ENCODE measurements around the gene NACC2. TPM values are rescaled to one million over a fixed set of nuclear protein-coding genes. Genes with fewer than 3 reads are reported as not detected.

NACC2 gene
- total and polyA plus RNA-seq, 10 donors: 2.1 to 34.9 (median 23.7) TPM

- no peak for DNase-seq
- peaks cover 0 to 56% (median 22%) of the 10 kb centered on the region in 6 donors for H3K4me1 ChIP-seq
- H3K4me3 ChIP-seq: no peak overlapping the region
- no peaks in the 10 kb centered on the region for H3K9me3 ChIP-seq
- H3K27me3 ChIP-seq (replicated peaks in 1 of 7): no peaks in the 10 kb centered on the region
- WGBS, 5 donors: 40 to 61% (median 46%) methylated on average over 3 to 15 of the region's 15 CpGs
- intact Hi-C loops (cut with DNase I; ENCODE audit: low total_unique reads): no loop called here
- TF ChIP-seq CTCF (IDR thresholded peaks at IDR 0.05 in 8 of 11, conservative IDR thresholded peaks at IDR 0.05 in 3 of 11) (no peak), POLR2AphosphoS5 (IDR thresholded peaks at IDR 0.05) (peak in 1 of 3 donors; percentile 38)
- H3K27ac ChIP-seq: no peak overlapping the region
- H3K36me3 ChIP-seq: peaks cover 0 to 12% (median 0%) of the 10 kb centered on the region in 6 donors
Observed at GRCh38 chr9:136003411-136004218, 91.5 kb downstream of the NACC2 start.

GRCh38 chr9:136002881-136003280 lies 92.2 kb downstream of the NACC2 start:
- WGBS, 5 donors: 49 to 85% (median 63%) methylated on average over 7 to 10 of the region's 10 CpGs
- Histone ChIP-seq H3K4me3 (no peak overlapping the region), H3K4me1 (peaks cover 0 to 49% (median 18%) of the 10 kb centered on the region in 6 donors), H3K27ac (no peak overlapping the region), H3K27me3 (replicated peaks in 1 of 7) (no peaks in the 10 kb centered on the region), H3K36me3 (peaks cover 0 to 5% (median 0%) of the 10 kb centered on the region in 6 donors), H3K9me3 (no peaks in the 10 kb centered on the region)
- TF ChIP-seq CTCF (IDR thresholded peaks at IDR 0.05 in 8 of 11, conservative IDR thresholded peaks at IDR 0.05 in 3 of 11): no peak
- TF ChIP-seq POLR2AphosphoS5 (IDR thresholded peaks at IDR 0.05): peak; percentile 24 to 50 (median 47)
- DNase-seq: no peak
- intact Hi-C loops (cut with DNase I; ENCODE audit: low total_unique reads): no loop called here

GRCh38 chr9:136002215-136002614 lies 92.9 kb downstream of the NACC2 start:
- no peak for DNase-seq

More at GRCh38 chr9:136002215-136002614, 92.9 kb downstream of the NACC2 start:
- intact Hi-C loops (cut with DNase I; ENCODE audit: low total_unique reads): no loop called here
- no peaks in the 10 kb centered on the region for H3K27me3 ChIP-seq (replicated peaks in 1 of 7)
- peaks cover 0 to 50% (median 17%) of the 10 kb centered on the region in 6 donors for H3K4me1 ChIP-seq
- 79 to 96% (median 91%) methylated on average over 7 to 11 of the region's 11 CpGs for WGBS, 5 donors
- no peaks in the 10 kb centered on the region for H3K9me3 ChIP-seq
- no peak overlapping the region for H3K4me3 ChIP-seq
- TF ChIP-seq CTCF (IDR thresholded peaks at IDR 0.05 in 8 of 11, conservative IDR thresholded peaks at IDR 0.05 in 3 of 11): no peak
- no peak for TF ChIP-seq POLR2A (IDR thresholded peaks at IDR 0.05)
- no peak for TF ChIP-seq POLR2AphosphoS5 (IDR thresholded peaks at IDR 0.05)
- no peaks in the 10 kb centered on the region for H3K36me3 ChIP-seq
- H3K27ac ChIP-seq: no peak overlapping the region
